ENCODE data around the gene PPIE.
"Not testable (repeated sequence)": the region's sequence is repeated elsewhere in the genome, so short reads cannot be mapped to it uniquely, and the experiment has no call there.

DNA sequence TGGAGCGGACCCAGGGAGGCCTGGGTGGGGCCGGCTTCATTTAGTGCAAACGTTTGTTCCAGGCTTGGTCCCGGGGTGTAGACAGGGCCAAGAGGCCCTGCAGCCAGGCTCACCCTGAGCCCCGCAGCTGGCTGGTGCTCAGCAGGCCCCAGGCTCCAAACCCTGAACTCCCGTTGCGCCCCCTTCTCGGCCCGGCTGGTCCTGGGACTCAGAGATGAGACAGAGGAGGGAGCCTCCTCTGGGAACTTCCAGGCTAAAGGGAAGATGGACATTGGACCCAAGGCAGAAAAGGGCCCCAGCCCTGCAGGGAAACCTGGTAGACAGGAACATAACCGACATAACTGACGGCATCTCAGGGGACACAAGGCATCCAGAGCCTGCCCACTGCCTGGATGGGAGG, 36.5 kb downstream of the PPIE start:
- not testable (repeated sequence) for TF ChIP-seq CTCF (conservative IDR thresholded peaks at IDR 0.05; ENCODE audit: low read length); EZH2phosphoT487 (IDR thresholded peaks at IDR 0.05; ENCODE audit: borderline replicate concordance, low read depth, low read length)
